T-helper 2 cell (primary cell): Measurements from ENCODE around the gene TNFRSF25.

ENCODE experiments used
- DNase-seq, 5 experiments: peaks; one replicate each; pipeline versions ENCODE4 v3.0.0 to v3.0.0-alpha.2; 2012 to 2022

Gene TNFRSF25

DNA sequence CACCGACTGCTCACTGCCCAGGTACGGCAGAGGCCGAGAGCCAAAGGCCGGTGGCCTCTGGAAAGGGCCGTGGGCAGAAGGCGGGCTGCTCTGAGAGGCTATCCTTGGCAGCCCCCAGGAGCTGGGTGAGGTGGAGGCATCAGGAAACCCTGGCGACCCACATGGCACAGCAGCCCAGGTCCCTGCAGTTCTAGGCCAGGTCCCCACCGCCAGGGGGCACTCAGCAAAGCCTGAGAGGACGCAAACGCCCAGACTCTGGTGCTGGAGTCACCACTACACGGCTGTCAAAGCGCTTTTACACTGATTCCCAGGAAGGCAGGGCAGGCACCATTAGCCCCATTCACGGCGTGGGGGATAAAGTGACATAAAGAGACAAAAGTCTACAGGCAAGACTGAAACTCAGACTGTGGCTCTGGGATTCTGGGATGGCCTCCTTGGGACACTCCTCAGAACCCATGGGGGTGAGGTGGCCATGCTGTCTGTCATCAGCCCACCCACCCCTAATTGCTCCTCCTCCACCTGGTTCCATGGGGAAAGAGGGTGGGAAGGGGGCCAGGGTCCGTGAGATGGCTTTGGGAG, 20.5 kb upstream of the TNFRSF25 start:
- peak; percentile 56 to 82 (median 78) for DNase-seq

DNA sequence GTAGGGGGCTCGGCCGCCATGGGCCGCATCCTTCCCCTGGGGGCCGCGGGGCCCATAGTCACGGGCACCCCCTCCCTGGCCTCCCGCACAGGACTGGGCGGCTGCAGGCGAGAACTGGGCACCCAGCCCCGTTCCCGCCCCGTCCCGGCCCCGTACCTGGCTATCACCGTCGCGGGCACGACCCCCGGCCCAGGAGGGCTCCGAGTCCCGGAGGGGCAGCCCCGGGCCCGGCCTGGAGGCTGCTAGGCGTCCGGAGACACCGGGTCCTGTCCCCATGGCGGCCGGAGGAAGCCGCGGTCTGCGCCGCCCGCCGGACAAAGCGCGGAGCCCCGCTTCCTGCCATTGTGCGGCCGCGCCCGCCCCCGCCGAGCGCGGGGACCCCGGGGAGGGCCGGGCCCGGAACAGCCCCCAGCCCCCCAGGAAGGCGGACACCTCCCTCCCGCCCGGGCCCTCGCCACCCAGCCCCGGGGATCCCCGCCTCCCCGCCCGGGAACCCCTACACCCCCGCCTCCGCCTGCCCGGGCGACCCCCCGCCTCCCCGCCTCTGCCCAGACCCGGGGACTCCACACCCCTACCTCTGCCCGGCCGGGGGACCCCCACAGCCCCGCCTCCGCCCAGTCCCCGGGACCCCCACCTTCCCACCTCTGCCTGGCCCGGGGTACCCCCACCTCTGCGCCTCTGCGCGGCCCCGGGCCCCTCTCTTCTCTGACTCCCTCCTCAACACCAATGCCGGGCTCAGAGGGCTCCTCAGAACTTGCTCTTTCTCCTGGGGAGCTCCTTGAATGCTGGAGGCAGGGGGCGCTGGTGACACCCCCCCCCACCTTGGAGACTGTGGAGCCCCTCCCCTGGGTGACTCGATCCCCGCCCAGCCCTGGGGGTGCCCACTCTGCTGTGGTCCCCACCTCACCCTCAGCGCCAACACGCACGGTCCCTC, 19.5 kb upstream of the TNFRSF25 start:
- no peak for DNase-seq

DNA sequence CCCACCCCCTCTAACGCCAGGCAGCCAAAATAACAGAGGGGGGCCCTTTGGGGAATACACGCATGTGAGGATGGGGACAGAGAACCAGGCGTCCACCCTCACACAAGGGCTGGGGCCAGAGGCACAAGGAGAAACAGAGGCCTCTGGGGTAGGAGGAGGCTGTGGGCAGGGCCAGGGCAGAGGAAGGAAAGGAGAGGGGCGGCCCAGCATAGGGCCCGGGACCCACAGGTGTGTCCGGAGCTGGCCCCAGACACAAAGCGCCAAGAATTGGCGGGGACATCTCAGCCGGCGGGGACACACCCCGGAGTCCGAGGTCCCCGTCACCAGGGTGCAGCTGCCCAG, 18.8 kb upstream of the TNFRSF25 start:
- no peak for DNase-seq

DNA sequence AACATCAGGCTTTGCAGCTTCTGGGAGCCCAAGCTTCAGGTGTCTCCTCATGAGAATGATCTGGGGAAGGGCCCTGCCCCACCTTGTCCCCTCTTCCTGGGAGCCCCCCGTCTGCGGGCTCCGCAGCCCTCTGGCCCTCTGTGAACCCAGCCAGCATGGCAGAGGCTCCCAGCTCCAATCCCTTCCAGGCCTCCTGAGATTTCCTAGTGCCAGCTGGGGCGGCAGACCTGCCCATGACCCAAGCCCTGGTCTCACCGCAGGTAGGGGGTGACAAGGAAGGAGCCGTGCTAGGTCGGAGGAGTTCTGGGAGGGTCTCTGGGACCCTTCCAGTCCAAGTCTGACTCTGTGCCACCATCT, 17.8 kb upstream of the TNFRSF25 start:
- no peak for DNase-seq

DNA sequence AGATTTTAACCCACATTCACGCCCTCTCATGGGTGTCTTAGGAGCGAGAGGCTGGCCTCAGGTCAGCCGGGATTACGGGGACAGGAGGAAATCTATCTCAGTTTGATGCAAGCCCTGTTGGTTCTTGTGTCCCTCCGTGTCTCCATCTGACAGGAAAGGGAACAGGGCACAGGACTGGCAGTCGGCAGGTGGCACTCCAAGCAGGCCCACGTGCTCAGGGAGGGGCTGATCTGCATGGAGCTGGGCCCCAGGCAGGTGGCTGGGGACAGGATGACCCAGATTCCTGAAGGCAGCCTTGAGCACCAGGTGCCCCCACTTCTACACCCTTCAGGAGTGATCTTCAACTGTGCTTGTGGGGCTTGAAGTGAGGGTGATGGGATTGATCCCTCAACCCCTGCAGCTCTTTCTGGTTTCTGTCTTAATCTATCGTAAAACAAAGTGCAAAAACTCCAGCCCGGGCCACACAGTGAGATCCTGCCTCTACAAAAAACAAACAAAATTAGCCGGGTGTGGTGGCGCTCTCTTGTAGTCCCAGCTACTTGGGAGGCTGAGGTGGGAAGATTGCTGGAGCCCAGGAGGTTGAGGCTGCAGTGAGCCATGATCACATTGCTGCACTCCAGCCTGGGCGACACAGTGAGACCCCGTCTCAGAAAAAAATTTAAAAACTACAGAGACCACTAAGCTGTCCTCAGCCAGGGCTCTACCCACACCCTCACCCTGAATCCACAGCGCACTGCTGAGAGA, 17.2 kb upstream of the TNFRSF25 start:
- no peak for DNase-seq

DNA sequence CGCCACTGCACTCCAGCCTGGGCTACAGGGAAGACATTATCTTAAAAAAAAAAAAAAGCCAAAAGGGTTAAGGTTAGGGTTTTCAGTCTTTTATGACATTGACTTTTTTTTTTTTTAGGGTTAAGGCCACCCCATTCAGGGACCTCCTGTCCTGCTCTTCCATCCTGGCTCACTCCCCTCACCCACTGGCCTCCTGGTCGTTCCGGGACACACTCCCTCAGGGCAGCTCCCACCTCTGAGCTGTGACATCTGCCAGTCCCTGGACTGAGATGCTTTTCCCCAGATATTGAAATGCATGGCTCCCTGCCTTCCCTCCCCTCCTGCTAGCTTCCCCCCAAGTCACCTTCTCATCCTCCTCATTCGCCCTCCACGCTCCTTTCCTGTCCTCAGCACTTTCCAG, 15.8 kb upstream of the TNFRSF25 start:
- DNase-seq = no peak

DNA sequence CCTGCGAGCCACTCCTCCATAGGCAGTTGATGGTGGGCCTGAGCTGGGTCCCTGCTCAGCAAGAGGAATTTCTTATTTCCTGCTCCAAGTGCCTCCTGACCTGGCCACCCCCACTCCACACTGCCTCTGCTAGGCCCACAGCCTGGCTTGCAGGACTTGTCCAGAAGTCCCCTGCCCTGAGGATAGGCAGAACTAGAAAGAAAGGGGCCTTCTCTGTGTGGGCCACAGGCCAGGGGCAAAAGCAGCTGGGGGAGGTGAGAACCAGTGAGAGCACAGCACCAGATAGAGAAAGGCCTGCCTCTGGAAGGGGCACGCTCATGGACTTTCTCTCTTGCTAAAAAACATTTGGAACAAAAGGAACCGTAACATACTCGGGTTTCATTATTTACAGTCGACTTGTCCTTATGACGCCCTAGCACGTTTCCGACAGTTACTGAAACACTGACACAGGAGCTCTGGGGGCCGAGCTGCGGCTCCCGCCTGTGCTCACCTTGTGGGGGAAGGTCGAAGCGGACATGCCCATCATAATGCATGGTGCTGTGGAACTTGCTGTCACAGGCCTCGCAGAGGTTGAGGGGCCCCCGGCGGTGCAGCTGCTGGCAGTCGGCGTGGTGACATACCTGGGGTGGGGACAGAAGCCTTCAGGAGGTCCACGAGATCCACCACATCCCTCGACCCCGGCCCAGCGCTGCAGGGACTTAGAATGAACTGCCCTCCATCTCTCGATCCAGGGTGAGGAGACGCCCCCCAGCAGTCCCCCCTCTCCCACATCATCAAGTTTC, 11.3 kb upstream of the TNFRSF25 start:
- no peak for DNase-seq

DNA sequence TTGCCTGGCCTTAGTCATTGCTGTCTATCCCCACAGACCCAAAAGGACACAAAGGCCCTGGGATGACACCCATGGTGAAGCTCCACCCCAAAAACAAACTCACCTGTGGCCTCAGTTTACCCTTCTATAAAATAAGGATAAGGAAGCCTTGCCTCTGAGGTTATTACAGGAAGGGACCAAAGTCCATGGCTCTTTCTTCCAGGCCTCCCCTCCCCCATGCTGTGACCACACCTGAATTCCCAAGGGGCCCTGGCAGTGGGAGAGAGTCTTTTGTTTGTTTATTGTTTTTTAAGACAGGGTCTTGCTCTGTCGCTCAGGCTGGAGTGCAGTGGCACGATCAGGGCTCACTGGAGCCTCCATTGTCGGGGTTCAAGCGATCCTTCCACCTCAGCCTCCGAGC, 10.5 kb upstream of the TNFRSF25 start:
- no peak for DNase-seq

DNA sequence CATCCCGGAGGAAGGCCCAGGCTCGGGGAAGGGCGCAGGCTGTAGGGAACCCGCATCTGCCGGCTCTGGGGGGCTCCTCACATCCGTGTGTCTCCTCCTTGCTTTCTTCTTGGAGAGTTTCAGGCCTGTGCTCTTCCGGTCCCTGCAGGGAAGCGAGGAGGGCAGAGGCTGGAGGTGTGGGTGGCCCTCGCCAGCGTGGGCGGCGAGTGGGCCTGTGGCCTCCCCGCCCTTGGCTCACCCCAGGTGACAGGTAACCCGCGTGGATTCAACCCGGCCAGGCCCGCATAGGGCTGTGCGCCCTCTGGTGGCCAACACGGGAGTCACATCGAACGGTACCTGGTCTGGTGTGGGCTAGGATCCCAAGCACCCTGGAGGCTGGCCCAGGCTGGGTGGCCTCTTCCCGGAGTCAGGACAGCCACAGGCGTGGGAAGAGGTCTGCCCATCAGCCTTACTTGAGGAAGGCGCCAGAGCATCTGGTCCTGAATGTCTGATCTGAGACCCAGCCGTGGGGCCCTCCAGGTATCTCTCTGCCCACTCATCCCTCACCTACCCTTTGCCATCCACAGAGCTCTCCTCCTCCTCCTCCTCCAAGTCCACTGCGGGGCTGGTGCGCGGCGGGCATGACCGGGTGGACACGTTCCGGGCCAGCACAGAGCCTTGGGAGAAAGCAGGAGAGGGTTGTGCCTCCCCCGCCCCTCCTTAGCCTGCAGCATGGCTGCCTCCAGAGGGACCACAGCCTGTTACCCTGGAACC, 9.6 kb upstream of the TNFRSF25 start:
- DNase-seq = peak; percentile 54 to 74 (median 66)

DNA sequence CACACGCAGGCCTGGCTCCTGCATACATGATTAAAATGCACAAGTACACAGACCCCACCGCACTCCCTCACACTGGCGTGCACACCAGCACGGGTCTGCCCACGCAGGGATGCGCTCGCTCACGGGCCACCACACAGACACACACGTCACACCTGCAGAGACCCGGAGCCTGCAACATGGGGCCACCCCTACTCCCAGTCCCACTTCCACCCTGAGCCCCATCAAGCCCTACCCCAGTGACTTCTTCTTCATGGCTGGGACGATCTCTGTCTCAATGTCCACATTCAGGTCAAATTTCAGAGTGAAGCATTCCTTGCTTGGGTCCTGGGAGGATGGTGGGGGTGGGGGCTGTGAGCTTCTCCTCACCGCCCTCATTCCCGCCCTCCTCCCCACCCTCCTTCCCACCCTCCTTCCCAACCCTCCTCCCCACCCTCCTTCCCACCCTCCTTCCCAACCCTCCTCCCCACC, 8.9 kb upstream of the TNFRSF25 start:
- DNase-seq = no peak

DNA sequence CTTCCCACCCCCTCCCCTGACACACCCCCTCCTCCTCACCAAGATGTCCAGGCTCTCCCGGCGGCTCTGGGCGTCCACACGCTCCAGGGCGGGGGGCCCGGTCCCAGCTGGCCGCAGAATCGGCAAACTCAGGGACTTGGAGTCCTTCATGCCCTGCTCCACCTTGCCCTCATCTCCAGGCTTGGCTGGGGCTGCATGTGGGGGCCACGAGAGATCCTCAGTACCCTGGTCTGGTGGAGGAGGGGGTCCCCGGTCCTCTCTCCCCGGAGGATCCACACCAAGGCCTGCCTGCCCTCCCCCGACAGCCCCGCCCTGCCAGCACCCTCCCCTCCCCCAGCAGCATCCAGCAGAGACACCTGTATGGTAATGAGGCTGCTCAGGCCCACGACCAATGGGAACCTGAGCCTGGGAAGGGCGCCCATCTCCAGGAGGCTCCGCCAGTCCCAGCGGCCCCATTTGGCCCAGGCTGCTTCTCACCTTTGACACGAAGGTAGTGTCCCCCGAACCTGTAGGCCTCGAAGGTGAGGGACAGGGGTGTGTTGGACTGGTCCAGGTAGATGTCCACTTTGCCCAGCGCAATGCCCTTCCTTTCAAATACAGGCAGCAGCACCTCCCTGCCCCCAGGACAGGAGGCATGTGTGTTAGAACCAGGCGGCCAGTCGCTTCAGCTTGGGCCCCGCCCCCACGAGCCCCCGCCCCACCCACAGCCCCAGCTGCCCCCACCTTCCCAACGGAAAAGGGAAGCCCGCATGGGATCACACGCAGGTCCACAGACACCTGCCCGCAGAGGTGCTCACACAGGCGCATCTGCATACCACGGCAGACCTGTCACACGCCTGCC, 8.2 kb upstream of the TNFRSF25 start:
- no peak for DNase-seq

DNA sequence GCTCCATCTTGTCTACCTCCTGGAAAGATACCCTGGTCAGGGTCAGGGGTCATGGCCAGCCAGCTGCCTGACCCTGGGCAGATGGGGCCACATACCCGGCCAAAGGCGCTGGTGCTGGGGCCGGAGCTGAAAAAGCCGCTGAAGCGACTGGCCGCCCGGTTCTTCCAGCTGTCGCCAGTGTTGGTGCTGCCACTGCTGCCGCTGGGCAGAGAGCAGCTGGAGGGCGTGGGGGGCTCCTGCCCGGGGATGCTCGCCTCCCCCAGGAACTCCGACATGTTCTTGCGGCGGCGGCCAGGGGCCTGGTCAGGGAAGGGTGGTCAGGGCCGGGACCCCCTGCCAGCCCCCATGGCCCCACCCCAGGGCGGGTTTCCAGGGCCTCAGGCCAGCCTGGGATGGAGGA, 7.2 kb upstream of the TNFRSF25 start:
- no peak for DNase-seq

DNA sequence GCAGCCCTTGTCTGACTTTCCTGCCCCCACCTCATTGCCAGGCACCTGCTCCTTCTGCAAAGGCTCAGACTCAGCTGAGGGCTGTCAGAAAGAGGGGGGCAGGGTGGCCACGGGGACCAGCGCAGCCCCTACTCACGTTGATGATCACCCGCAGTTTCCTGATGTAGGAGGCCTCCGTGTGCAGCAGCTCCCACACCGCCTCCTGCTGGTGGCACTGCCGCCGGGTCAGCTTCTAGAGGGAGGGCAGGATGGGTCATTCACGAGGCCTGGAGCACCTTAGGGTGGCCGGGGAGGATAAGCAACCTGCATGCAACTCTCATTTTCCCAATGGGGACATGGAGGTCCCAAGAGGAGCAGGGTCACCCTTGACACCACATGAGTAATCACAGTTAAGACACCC, 6.4 kb upstream of the TNFRSF25 start:
- DNase-seq = no peak

DNA sequence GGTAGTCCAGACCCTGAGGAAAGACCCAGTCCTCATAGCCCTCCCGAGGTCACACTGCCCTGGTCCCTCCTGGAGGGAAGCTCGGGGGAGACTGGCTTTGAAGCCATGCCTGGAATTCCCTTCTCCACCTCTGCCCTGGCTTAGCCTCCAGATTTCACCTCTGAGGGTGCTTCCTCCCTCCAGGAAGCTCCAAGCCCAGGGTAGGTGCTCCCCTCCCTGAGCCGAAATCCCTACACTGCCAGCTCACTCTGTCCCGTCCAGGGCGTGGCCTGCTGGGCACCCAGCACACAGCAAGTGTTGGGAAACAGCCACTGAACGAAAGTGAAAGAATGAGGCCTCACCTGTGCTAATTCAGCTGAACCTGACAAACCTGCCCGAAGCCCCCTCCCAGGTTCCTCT, 6.0 kb upstream of the TNFRSF25 start:
- DNase-seq = no peak

DNA sequence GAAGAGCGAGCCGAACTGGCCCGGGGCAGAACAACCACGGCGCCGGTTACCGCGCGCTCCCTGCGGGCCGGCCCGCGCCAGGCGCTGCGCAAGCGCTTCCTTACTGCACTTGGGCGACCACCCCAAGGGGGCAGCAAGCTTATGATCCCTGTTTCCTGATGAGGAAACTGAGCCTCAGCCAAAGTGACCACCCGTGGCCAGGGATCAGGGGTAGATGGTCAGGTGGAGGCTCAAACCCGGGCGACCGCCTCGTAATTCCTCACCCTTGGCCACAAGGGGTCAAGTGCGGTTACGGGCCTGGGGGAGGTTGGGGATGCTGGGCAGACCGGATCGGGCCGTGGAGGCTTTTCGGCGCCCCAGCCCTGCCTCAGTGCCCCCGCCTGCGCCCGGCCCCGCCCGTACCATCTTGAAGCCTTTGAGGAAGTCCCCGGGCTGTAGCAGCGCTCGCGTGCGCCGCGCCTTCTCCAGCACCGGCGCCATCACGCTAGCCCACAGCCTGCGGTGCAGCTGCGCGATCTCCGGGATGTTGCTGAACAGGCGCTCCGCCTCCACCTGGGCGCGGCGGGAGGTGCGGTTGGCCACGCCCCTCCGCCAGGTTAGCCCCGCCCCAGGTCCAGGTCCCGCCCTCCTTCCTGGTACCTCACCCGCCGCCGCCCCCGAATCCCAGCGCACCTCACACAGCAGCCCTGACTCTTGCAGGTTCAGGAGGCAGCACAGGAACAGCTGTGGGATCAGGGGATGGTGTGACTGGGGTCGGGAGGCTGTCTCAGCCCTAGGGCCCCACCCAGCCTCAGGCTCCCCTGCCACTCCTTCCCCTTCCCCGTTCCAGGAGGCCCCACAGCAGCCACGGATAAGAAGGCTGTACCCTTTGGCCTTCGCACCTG, 5.4 kb upstream of the TNFRSF25 start:
- peak in 1 of 5 experiments; percentile 42 for DNase-seq

DNA sequence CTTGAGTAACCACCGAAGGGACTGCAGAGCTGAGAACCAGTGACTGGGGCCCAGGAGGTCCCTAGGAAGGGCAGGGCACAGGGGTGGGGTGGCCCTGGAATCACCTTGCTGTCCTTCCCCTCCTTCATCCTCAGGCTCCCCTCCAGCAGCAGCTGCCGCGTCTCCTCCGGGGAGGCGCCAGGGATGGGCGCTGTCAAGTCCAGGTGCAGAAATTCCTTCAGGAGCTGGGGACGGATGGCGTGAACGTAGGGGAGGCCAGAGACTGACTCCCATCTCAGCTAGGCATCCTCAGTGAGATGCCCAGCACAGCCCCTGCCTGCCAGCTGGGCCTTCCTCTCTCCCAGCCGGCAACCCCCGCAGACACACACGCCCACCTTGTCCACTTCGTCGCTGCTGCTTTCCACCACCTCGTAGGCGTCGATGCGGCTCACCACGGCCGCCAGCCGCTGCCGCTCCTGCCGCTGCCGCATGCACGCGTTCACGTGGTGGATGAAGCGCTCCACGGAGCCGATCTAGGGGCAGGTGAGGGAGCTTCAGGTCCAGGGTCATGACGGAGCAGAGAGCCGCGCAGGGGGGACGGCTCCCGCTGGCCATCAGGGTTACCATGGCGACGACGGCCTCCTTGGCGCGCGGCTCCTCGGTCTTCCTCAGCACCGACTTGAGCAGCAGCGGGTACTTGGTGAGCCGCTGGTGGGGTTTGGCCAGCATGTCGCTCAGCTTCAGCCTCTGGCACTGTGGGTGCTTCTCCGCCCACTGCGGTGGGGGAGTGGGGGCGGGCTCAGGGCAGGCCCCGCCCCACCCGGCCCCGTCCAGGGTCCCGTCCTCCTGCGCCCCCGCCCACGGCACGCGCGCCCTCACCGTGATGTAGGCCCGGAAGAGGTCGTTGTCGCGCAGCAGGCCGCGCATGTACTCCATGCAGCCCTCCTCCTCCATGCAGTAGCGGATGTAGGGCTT, 4.4 kb upstream of the TNFRSF25 start:
- DNase-seq = no peak

DNA sequence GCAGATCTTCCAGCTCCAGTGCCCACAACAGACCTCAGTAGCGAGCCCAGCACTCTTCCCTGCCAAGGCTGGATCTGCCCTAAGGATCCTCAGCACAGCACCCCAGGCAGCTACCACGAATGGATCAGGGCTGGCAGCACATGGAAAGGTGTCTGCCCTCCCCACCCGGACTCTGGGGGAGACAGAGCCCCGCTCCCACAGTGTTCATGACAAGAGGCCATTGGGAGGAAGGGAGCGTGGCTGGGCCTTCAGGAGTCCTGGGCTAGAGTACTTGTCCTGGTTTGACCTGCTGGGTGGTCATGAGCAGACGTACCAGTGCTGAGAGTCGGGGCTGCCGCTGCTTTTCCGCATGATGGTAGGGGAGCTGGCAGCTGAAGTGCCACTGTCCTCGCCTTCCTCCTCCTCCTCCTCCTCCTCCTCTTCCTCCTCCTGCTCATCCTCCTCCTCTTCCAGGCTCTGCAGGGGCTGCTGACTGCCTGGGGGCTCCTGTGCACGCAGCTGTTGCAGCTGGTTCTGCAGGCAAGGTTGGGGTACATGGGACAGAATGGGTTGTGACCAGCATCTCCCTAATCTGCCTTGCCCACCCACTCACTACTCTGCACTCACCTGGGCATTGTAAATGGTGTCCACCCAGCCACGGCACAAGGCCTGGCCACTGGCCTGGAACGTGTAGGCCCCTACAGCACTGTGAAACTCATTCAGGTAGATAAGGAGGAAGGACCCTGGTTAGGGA, 2.9 kb upstream of the TNFRSF25 start:
- DNase-seq = no peak
